CD4-positive, alpha-beta T cell (primary cell): ENCODE data around the gene LAMP5. TPM values are rescaled to one million over a fixed set of nuclear protein-coding genes. Genes with fewer than 3 reads are reported as not detected.

Source experiments
- ATAC-seq: fragments of 200-7000 bp; cut with Tn5 transposase; one replicate; pipeline ENCODE4 v1.10.0; 2022; ENCODE audit warnings: mild to moderate bottlenecking; ENCODE audit not compliant: poor library complexity
- CTCF ChIA-PET: fragments of 350-600 bp; sonication (Branson Sonifier 250); formaldehyde crosslinking; loops from one replicate; lab custom pipeline; 2021; ENCODE audit warnings: antibody characterized with exemption, inconsistent platforms; lab: Charles Lee
- POLR2A ChIA-PET: fragments of 350-600 bp; sonication (Branson Sonifier 250); formaldehyde crosslinking; loops from one replicate; lab custom pipeline; 2021; ENCODE audit warnings: antibody characterized with exemption, inconsistent platforms; lab: Charles Lee
- DNase-seq, 14 experiments: peaks; one replicate each; pipeline ENCODE4 v3.0.0-alpha.2; 2013 to 2020; ENCODE audit warnings: mixed read lengths in 2 of 14
- H3K27ac ChIP-seq, 2 donors: one replicate each; pipeline versions ENCODE4 v1.5.1 to v1.7.0; 2013; ENCODE audit warnings: low read length in 2 of 2, low read depth in 1 of 2, mild to moderate bottlenecking in 1 of 2
- H3K27me3 ChIP-seq, 2 experiments: 1 replicate in 1 of 2; 2 replicates in 1 of 2; pipeline versions ENCODE4 v1.6.1 to v1.7.0; 2013; ENCODE audit warnings: low read length in 2 of 2, control low read depth in 1 of 2, mild to moderate bottlenecking in 1 of 2, moderate library complexity in 1 of 2; ENCODE audit not compliant: insufficient read depth in 2 of 2, control insufficient read depth in 1 of 2
- H3K36me3 ChIP-seq: one replicate; pipeline ENCODE4 v1.6.1; 2013; ENCODE audit warnings: low read length, control low read depth; ENCODE audit not compliant: insufficient read depth
- H3K4me1 ChIP-seq: one replicate; pipeline ENCODE4 v1.6.1; 2013; ENCODE audit warnings: low read length, control low read depth; ENCODE audit not compliant: insufficient read depth
- H3K4me3 ChIP-seq: one replicate; pipeline ENCODE4 v1.5.1; 2013; ENCODE audit warnings: mild to moderate bottlenecking, low read length, moderate library complexity
- H3K9me3 ChIP-seq, 2 experiments: 1 replicate in 1 of 2; 2 replicates in 1 of 2; pipeline versions ENCODE4 v1.6.1 to v1.7.0; 2013; ENCODE audit warnings: low read length in 2 of 2, mild to moderate bottlenecking in 2 of 2, control low read depth in 1 of 2, moderate library complexity in 1 of 2; ENCODE audit not compliant: control insufficient read depth in 1 of 2, insufficient read depth in 1 of 2
- H3K27ac Mint-ChIP-seq: one replicate; pipeline ENCODE4 v1.8.0; 2020; ENCODE audit warnings: mixed read lengths
- H3K27me3 Mint-ChIP-seq: one replicate; pipeline ENCODE4 v1.8.0; 2021; ENCODE audit warnings: mixed read lengths
- H3K36me3 Mint-ChIP-seq: one replicate; pipeline ENCODE4 v1.8.0; 2021; ENCODE audit warnings: low read depth, mixed read lengths
- H3K4me1 Mint-ChIP-seq: one replicate; pipeline ENCODE4 v1.8.0; 2021; ENCODE audit warnings: low read depth, mixed read lengths
- H3K4me3 Mint-ChIP-seq: one replicate; pipeline ENCODE4 v1.8.0; 2020; ENCODE audit warnings: mild to moderate bottlenecking, mixed read lengths
- H3K9me3 Mint-ChIP-seq: one replicate; pipeline ENCODE4 v1.8.0; 2020; ENCODE audit warnings: mixed read lengths
- intact Hi-C, 2 experiments: fragments of 100-400 bp; cut with DNase I in 1 of 2; cut with micrococcal nuclease in 1 of 2; formaldehyde crosslinking; loops; one replicate each; pipeline versions ENCODE4 v1.15.1 to v1.9.0; 2023 to 2025; cut with DNase I, micrococcal nuclease
- total RNA-seq, 174 experiments: library from RNA in 2 of 174; stranded (reverse) in 2 of 174; gene quantifications; one replicate each; pipeline ENCODE4 v1.2.3 and lab custom pipeline; 2021 to 2026
- TF ChIP-seq, protein P1 (sequence below): fragments of 200-600 bp; IDR thresholded peaks from one replicate; pipeline ENCODE4 v1.8.0; 2022; ENCODE audit warnings: antibody characterized with exemption, mild to moderate bottlenecking

LAMP5 gene
- total RNA-seq, 2 experiments from 2014 or later = 0.11 TPM; not detected in 1

DNA sequence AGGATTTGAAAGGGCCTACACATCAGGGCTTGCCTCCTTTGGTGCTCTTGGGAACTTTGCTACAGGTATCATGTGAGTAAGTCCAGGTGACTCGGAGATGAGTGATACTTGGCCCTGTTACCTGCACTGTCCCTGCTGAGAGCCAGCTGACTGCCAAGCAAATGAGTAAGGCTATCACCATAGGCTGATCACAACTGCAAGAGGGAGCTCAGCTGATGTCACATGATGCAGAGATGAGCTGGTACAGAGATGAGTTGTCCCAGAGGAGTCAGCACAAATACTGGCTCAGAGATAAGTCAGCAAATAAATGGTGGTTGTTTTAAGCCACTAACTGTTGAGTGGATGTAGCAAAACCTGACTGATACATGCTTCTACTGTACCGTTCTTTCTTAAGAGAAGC lies 41.4 kb downstream of the LAMP5 start:
- Histone ChIP-seq H3K27me3 (no peaks in the 10 kb centered on the region), H3K4me1 (no peaks in the 10 kb centered on the region), H3K27ac (no peak overlapping the region), H3K36me3 (no peaks in the 10 kb centered on the region), H3K4me3 (no peak overlapping the region), H3K9me3 (no peaks in the 10 kb centered on the region)
- H3K27ac Mint-ChIP-seq = no peak overlapping the region
- H3K4me1 Mint-ChIP-seq = no peaks in the 10 kb centered on the region
- intact Hi-C loops = no loop called here
- TF ChIP-seq, protein P1, sequence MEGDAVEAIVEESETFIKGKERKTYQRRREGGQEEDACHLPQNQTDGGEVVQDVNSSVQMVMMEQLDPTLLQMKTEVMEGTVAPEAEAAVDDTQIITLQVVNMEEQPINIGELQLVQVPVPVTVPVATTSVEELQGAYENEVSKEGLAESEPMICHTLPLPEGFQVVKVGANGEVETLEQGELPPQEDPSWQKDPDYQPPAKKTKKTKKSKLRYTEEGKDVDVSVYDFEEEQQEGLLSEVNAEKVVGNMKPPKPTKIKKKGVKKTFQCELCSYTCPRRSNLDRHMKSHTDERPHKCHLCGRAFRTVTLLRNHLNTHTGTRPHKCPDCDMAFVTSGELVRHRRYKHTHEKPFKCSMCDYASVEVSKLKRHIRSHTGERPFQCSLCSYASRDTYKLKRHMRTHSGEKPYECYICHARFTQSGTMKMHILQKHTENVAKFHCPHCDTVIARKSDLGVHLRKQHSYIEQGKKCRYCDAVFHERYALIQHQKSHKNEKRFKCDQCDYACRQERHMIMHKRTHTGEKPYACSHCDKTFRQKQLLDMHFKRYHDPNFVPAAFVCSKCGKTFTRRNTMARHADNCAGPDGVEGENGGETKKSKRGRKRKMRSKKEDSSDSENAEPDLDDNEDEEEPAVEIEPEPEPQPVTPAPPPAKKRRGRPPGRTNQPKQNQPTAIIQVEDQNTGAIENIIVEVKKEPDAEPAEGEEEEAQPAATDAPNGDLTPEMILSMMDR = no peak
- H3K9me3 Mint-ChIP-seq = no peaks in the 10 kb centered on the region
- ChIA-PET CTCF (no interaction called here), POLR2A (no interaction called here)
- H3K27me3 Mint-ChIP-seq = no peaks in the 10 kb centered on the region
- ATAC-seq = no peak
- no peak for DNase-seq
- no peaks in the 10 kb centered on the region for H3K36me3 Mint-ChIP-seq
- H3K4me3 Mint-ChIP-seq = no peak overlapping the region

DNA sequence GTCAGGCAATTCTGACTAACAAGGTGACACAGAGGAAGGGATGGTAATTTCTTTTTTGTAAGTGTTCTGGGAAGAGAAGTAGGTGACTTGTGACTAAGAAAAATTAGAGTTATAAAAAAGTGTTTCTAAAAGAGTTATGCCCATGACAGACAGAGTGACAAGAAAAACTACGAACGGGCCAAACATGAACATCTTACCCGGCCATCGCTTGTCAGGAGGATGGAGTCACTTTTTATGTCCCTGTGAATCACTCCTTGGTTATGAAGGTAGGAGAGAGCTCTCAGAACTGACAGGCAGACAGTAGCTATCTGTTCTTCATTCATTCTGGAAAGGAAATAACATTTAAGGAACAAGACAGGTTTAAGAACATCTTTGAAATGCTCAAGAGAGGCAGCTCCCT lies 43.0 kb downstream of the LAMP5 start:
- Histone ChIP-seq H3K27me3 (no peaks in the 10 kb centered on the region), H3K9me3 (no peaks in the 10 kb centered on the region), H3K4me3 (no peak overlapping the region), H3K4me1 (no peaks in the 10 kb centered on the region), H3K36me3 (no peaks in the 10 kb centered on the region), H3K27ac (no peak overlapping the region)
- ChIA-PET POLR2A (no interaction called here), CTCF (no interaction called here)
- H3K27ac Mint-ChIP-seq = no peak overlapping the region
- no peaks in the 10 kb centered on the region for H3K36me3 Mint-ChIP-seq
- ATAC-seq (no peak), DNase-seq (no peak)
- H3K9me3 Mint-ChIP-seq = no peaks in the 10 kb centered on the region
- H3K4me1 Mint-ChIP-seq = no peaks in the 10 kb centered on the region
- no peaks in the 10 kb centered on the region for H3K27me3 Mint-ChIP-seq
- TF ChIP-seq, protein P1 = no peak
- H3K4me3 Mint-ChIP-seq = no peak overlapping the region
- intact Hi-C loops = no loop called here

GRCh38 chr20:9565910-9566550 lies 51.6 kb downstream of the LAMP5 start:
- TF ChIP-seq, protein P1 = no peak
- Mint-ChIP-seq H3K27me3 (peaks cover 12% of the 10 kb centered on the region), H3K27ac (no peak overlapping the region), H3K36me3 (no peaks in the 10 kb centered on the region), H3K4me1 (no peaks in the 10 kb centered on the region), H3K4me3 (no peak overlapping the region), H3K9me3 (no peaks in the 10 kb centered on the region)
- no peak overlapping the region for H3K27ac ChIP-seq
- H3K4me3 ChIP-seq = no peak overlapping the region
- no peaks in the 10 kb centered on the region for H3K36me3 ChIP-seq
- ChIA-PET CTCF (no interaction called here), POLR2A (no interaction called here)
- intact Hi-C loops = no loop called here
- DNase-seq (no peak), ATAC-seq (no peak)
- no peaks in the 10 kb centered on the region for H3K4me1 ChIP-seq
- H3K9me3 ChIP-seq = peaks cover 0 to 8% of the 10 kb centered on the region in 2 experiments
- no peaks in the 10 kb centered on the region for H3K27me3 ChIP-seq
